ENCODE measurements around the gene CERS5.
"Not testable (repeated sequence)": the region's sequence is repeated elsewhere in the genome, so short reads cannot be mapped to it uniquely, and the experiment has no call there.

Gene CERS5

GRCh38 chr12:50185970-50186663, 18.9 kb upstream of the CERS5 start:
- peak; percentile 91 for DNase-seq

GRCh38 chr12:50185301-50185895, 18.2 kb upstream of the CERS5 start:
- DNase-seq, result peak; percentile 69

- DNase-seq, result no peak
Measured at GRCh38 chr12:50184261-50184660, 17.1 kb upstream of the CERS5 start.

- DNase-seq, result no peak
Measured at GRCh38 chr12:50182461-50182860, 15.3 kb upstream of the CERS5 start.

- DNase-seq, result no peak
Measured at GRCh38 chr12:50181691-50182090, 14.5 kb upstream of the CERS5 start.

GRCh38 chr12:50175716-50176026, 8.5 kb upstream of the CERS5 start:
- no peak for DNase-seq

- DNase-seq, result peak; percentile 37
Measured at GRCh38 chr12:50174971-50175715, 8.0 kb upstream of the CERS5 start.

GRCh38 chr12:50166799-50167048, 445 bp downstream of the CERS5 start:
- DNase-seq, result no peak

- no peak for DNase-seq
Measured at GRCh38 chr12:50164963-50165362, 2.2 kb downstream of the CERS5 start.

GRCh38 chr12:50162230-50162629, 4.9 kb downstream of the CERS5 start:
- no peak for DNase-seq

- DNase-seq, result no peak
Measured at GRCh38 chr12:50160643-50161042, 6.5 kb downstream of the CERS5 start.

GRCh38 chr12:50157259-50157658, 9.9 kb downstream of the CERS5 start:
- DNase-seq, result no peak

GRCh38 chr12:50156641-50157040, 10.5 kb downstream of the CERS5 start:
- DNase-seq, result no peak

- not testable (repeated sequence) for DNase-seq
Measured at GRCh38 chr12:50154947-50155346, 12.2 kb downstream of the CERS5 start.

GRCh38 chr12:50151047-50151687, 16.0 kb downstream of the CERS5 start:
- no peak for DNase-seq

GRCh38 chr12:50149311-50149710, 17.9 kb downstream of the CERS5 start:
- DNase-seq, result no peak

- DNase-seq, result not testable (repeated sequence)
Measured at GRCh38 chr12:50148011-50148410, 19.2 kb downstream of the CERS5 start.

- DNase-seq, result no peak
Measured at GRCh38 chr12:50147281-50147680, 19.9 kb downstream of the CERS5 start.

GRCh38 chr12:50145439-50145838, 21.7 kb downstream of the CERS5 start:
- DNase-seq, result no peak

- DNase-seq, result no peak
Measured at GRCh38 chr12:50142993-50143392, 24.2 kb downstream of the CERS5 start.

GRCh38 chr12:50132505-50133135, 34.5 kb downstream of the CERS5 start:
- DNase-seq, result no peak

- no peak for DNase-seq
Measured at GRCh38 chr12:50129290-50129689, 37.9 kb downstream of the CERS5 start.

- DNase-seq, result no peak
Measured at GRCh38 chr12:50127546-50127945, 39.6 kb downstream of the CERS5 start.

- DNase-seq, result no peak
Measured at GRCh38 chr12:50123203-50123602, 44.0 kb downstream of the CERS5 start.
